ENCODE measurements around the gene RFX8.
"Not testable (repeated sequence)": the region's sequence is repeated elsewhere in the genome, so short reads cannot be mapped to it uniquely, and the experiment has no call there.

Gene RFX8

DNA sequence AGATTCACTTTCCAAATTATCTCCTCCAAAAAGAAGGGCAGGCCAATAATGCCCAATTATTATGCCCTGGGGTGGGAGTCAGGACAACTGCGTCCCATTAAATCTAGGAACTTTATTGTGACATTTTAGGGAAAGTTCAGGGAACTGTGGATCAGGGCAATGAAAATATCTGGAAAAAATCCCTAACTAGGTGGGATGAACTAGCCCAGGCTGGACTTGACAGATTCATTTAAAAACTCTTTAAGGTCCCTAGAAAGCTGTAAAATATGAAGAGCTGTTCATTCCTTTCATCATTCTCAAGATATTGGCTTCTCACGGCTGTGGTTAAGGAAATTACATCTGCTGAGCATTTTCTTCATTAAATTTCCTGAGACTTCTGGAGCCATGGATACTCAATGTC lies 95.8 kb downstream of the RFX8 start:
- DNase-seq (ENCODE audit: low read depth in 2 of 2): no peak

DNA sequence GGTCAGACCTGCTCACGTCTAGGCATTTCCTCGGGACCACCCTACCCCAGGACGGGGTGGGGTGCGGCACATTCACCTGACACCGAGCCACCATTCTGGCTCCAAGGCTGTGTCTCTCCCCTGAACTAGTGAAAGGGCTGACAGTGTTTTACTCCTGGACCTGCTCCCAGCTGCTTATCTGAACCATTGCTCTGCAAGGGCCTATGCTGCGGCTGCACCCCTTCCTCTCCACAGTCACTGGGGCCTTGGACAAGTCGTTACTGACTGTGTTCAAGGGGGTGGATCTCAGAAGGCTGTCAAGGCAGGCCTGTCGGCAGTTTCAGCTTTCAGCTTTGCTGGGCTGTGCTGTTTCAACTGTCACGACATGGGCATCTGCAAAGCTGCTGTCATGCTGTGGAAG lies 99.3 kb downstream of the RFX8 start:
- DNase-seq (ENCODE audit: low read depth in 2 of 2): no peak

- no peak for DNase-seq (ENCODE audit: low read depth in 2 of 2)
Observed at GRCh38 chr2:101374821-101375561, 99.9 kb downstream of the RFX8 start.

DNA sequence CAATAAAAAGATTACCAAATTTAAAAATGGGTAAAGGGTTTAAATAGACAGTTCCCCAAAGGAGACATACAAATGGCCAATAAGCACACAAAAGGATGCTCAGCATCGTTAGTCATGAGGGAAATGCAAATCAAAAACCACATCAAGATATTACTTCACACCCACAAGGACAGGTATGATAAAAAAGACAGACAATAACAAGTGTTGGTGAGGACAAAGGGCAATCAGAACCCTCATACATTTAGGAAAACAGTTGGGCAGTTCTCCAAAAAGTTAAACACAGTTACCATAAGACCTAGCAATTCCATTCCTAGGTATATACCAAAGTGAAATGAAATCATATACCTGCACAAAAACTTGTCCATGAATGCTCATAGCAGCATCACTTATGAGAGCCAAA lies 102.1 kb downstream of the RFX8 start:
- DNase-seq (ENCODE audit: low read depth in 2 of 2): no peak

DNA sequence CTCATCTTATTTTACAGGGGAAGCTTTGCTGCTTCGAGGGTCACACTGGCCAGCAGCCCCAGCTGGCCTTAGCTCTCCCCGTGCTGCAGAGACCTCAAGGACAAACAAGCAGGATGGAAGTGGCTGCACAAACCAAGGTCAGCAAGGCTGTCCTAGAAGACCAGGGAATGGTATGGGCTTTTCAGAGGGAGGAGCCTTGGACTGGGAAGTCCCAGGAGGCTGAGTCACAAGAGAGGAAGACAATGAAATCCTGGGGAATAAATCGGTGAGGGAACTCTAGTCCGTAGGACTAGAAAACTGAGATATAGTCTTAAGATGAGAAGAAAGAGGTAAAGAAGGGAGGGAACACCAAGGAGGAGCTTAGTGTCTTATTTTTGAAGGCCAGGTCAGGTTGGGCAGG lies 103.3 kb downstream of the RFX8 start:
- DNase-seq (ENCODE audit: low read depth in 2 of 2): no peak

- DNase-seq (ENCODE audit: low read depth in 2 of 2): no peak
Observed at GRCh38 chr2:101369100-101369499, 105.8 kb downstream of the RFX8 start.

GRCh38 chr2:101368376-101368775 lies 106.5 kb downstream of the RFX8 start:
- DNase-seq (ENCODE audit: low read depth in 2 of 2): no peak

GRCh38 chr2:101367508-101367907 lies 107.4 kb downstream of the RFX8 start:
- no peak for DNase-seq (ENCODE audit: low read depth in 2 of 2)

GRCh38 chr2:101364878-101365277 lies 110.0 kb downstream of the RFX8 start:
- no peak for DNase-seq (ENCODE audit: low read depth in 2 of 2)

GRCh38 chr2:101362777-101363176 lies 112.1 kb downstream of the RFX8 start:
- no peak for DNase-seq (ENCODE audit: low read depth in 2 of 2)

GRCh38 chr2:101362316-101362715 lies 112.6 kb downstream of the RFX8 start:
- DNase-seq (ENCODE audit: low read depth in 2 of 2): no peak

GRCh38 chr2:101361522-101361921 lies 113.4 kb downstream of the RFX8 start:
- DNase-seq (ENCODE audit: low read depth in 2 of 2): no peak

DNA sequence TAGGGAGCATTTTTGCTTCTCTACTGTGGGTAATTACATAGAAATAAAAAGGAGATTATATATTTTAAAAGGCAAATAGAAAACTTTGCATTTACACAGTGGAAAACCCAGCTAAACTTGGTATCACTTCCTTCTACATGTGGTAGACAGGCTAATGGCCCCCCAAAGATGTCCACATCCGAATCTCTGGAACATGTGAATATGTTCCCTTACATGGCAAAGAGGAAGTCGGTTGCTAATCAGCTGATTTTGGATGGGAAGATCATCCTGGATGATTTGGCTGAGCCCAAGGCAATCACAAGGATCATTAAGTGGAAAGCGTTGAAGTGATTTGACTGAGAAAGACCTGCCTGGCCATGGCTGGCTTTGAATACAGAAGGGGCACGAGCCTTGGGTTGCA lies 113.8 kb downstream of the RFX8 start:
- DNase-seq (ENCODE audit: low read depth in 2 of 2): no peak

DNA sequence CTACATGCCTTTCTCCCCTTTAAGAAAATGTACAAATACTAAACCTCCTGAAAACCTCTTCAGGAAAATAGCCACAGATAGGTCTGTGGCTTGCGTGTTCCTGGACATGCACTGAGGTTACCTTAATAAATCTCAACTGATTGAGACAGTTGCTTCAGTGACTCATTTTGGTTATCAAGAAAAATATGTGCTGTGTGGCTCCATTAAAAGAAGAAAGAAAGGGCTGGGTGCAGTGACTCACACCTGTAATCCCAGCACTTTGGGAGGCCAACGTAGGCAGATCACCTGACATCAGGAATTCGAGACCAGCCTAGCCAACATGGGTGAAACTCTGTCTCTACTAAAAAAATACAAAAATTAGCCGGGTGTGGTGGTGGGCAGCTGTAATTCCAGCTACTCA lies 114.7 kb downstream of the RFX8 start:
- DNase-seq (ENCODE audit: low read depth in 2 of 2): no peak

GRCh38 chr2:101359410-101359954 lies 115.4 kb downstream of the RFX8 start:
- no peak for DNase-seq (ENCODE audit: low read depth in 2 of 2)

DNA sequence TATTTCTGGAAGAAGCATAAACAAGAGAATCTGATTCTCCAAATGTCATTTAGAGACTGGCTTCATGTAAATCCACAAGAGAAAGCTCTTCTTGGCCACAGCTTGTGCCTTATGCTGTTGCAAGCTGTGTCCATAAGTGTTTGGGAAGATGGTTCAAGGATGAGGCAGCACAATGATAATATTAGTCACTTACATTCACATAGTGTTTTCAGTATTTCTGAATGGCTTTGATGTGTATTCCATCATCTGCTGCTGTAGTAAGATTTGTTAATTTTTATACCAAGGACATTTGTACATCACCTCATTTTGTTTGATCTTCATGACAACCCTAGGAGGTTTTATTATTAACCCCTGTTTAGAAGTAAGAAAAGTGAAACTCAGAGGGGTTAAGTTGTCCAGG lies 117.5 kb downstream of the RFX8 start:
- DNase-seq (ENCODE audit: low read depth in 2 of 2): no peak

DNA sequence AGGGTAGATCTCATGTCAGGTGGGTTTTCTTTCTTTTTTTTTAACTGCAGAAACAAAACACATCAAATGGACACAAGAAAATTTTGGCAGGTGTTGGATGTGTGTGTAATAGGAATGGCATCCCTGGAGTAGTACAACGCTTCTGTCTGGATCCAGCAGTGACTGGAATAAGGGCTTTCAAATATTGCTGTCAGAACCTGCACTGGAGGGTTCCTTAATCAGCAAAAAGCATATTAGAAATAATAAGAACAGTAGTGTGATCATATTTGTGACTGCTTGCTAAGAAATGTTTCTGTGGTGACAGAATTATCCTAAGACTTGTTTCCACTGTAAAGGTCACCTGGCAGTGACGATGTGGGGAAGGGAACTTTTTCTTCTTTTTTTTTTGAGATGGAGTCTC lies 118.4 kb downstream of the RFX8 start:
- DNase-seq (ENCODE audit: low read depth in 2 of 2): no peak

DNA sequence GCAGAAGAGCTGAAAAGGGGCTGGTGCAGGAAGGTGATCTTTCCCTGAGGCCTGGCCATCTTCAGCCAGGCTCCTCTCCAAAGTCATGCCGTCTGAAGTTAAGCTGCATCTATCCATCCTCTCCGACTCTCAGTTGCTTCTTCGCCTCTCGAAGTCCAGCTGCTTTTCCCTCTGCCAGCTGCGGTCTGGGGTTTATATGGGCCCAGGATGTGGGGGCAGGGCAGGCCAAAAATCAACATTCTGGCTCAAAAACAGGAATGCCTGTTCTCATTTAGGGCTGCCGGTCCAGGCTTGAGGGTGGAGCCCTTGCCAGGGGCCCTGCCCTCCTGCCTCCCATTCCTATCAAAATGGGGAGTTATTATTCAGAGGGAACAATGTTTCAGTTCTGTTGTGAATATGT lies 118.9 kb downstream of the RFX8 start:
- no peak for DNase-seq (ENCODE audit: low read depth in 2 of 2)

GRCh38 chr2:101355401-101356054 lies 119.4 kb downstream of the RFX8 start:
- no peak for DNase-seq (ENCODE audit: low read depth in 2 of 2)

- DNase-seq (ENCODE audit: low read depth in 2 of 2): no peak
Observed at GRCh38 chr2:101354420-101355311, 120.2 kb downstream of the RFX8 start.

- DNase-seq (ENCODE audit: low read depth in 2 of 2): not testable (repeated sequence)
Observed at GRCh38 chr2:101352631-101353030, 122.3 kb downstream of the RFX8 start.

- DNase-seq (ENCODE audit: low read depth in 2 of 2): no peak
Observed at GRCh38 chr2:101351207-101351606, 123.7 kb downstream of the RFX8 start.

All from stimulated activated CD8-positive, alpha-beta memory T cell treated with anti-CD3 and anti-CD28 coated beads, Interleukin-15, amount 100 ng/mL, for 4 hours (primary cell).